Neural cell (in vitro differentiated cells): ENCODE measurements around the gene CLCN3. TPM values are rescaled to one million over a fixed set of nuclear protein-coding genes. Genes with fewer than 3 reads are reported as not detected.
A peak's percentile ranks its signal among the peaks of the same experiment; 100 is the strongest.

Experiments used
- H2AFZ ChIP-seq: fragments of 200-600, 300-800 bp; sonication (generic), shearing (Covaris generic); 2 replicates; pipeline ENCODE4 v1.6.0; 2014; ENCODE audit warnings: low read depth, mild to moderate bottlenecking, antibody characterized with exemption, low read length, moderate library complexity
- H3F3A ChIP-seq: fragments of 200-600 bp; shearing (Covaris generic); 2 replicates; pipeline ENCODE4 v1.6.1; 2016; ENCODE audit warnings: mild to moderate bottlenecking, moderate library complexity, mixed read lengths, antibody characterized with exemption, low read length; ENCODE audit not compliant: insufficient read depth, poor library complexity, severe bottlenecking
- H3K27ac ChIP-seq: fragments of 200-600, 300-800 bp; sonication (generic), shearing (Covaris generic); 2 replicates; pipeline ENCODE4 v1.5.1; 2014; ENCODE audit warnings: mild to moderate bottlenecking, low read length, moderate library complexity
- H3K27me3 ChIP-seq: fragments of 300-800, 200-600 bp; sonication (generic), shearing (Covaris generic); 2 replicates; pipeline ENCODE4 v1.6.0; 2014; ENCODE audit warnings: mild to moderate bottlenecking, low read depth, low read length, moderate library complexity; ENCODE audit not compliant: insufficient read depth
- H3K36me3 ChIP-seq: fragments of 300-800, 200-600 bp; sonication (generic), shearing (Covaris generic); 2 replicates; pipeline ENCODE4 v1.5.1; 2014; ENCODE audit warnings: mild to moderate bottlenecking, antibody characterized with exemption, low read length, moderate library complexity; ENCODE audit not compliant: insufficient read depth
- H3K4me2 ChIP-seq: fragments of 300-800, 200-600 bp; sonication (generic), shearing (Covaris generic); 2 replicates; pipeline ENCODE4 v1.6.0; 2014; ENCODE audit warnings: mild to moderate bottlenecking, low read length
- H3K4me3 ChIP-seq: fragments of 300-800, 200-600 bp; sonication (generic), shearing (Covaris generic); 2 replicates; pipeline ENCODE4 v1.5.1; 2014; ENCODE audit warnings: mild to moderate bottlenecking, low read length, moderate library complexity
- H3K79me2 ChIP-seq: fragments of 200-600 bp; shearing (Covaris generic); replicated peaks from 2 replicates; pipeline ENCODE4 v1.6.0; 2014; ENCODE audit warnings: mild to moderate bottlenecking, low read length, moderate library complexity; ENCODE audit not compliant: insufficient read depth
- H3K9ac ChIP-seq: fragments of 300-800, 200-600 bp; sonication (generic), shearing (Covaris generic); 2 replicates; pipeline ENCODE4 v1.6.1; 2016; ENCODE audit warnings: mild to moderate bottlenecking, low read length, mixed read lengths
- H3K9me2 ChIP-seq: fragments of 200-600 bp; shearing (Covaris generic); 2 replicates; pipeline ENCODE4 v1.6.1; 2016; ENCODE audit warnings: mild to moderate bottlenecking, low read length, mixed read lengths; ENCODE audit not compliant: insufficient read depth
- H3K9me3 ChIP-seq: fragments of 200-600, 300-800 bp; sonication (generic), shearing (Covaris generic); 2 replicates; pipeline ENCODE4 v1.6.1; 2016; ENCODE audit warnings: mild to moderate bottlenecking, mixed run types, low read length, moderate library complexity, mixed read lengths
- H4K20me1 ChIP-seq: fragments of 200-600 bp; shearing (Covaris generic); 2 replicates; pipeline ENCODE4 v1.6.1; 2016; ENCODE audit warnings: mild to moderate bottlenecking, mixed run types; ENCODE audit not compliant: insufficient read depth
- CTCF ChIP-seq: fragments of 450-650 bp; IDR thresholded peaks from 2 replicates; pipeline ENCODE4 v1.5.1; 2014; ENCODE audit warnings: antibody characterized with exemption, mild to moderate bottlenecking, moderate library complexity; ENCODE audit not compliant: poor library complexity, severe bottlenecking
- EP300 ChIP-seq: fragments of 450-650 bp; conservative IDR thresholded peaks from 2 replicates; pipeline ENCODE4 v1.6.1; 2014; ENCODE audit warnings: antibody characterized with exemption, mild to moderate bottlenecking, moderate library complexity; ENCODE audit not compliant: poor library complexity, severe bottlenecking
- EZH2 ChIP-seq: fragments of 200-600, 300-800 bp; shearing (Covaris generic), sonication (generic); IDR thresholded peaks from 2 replicates; pipeline ENCODE4 v1.6.1; 2014; ENCODE audit warnings: antibody characterized with exemption, low read length, borderline replicate concordance, mild to moderate bottlenecking; ENCODE audit not compliant: insufficient read depth, poor library complexity, severe bottlenecking
- MXI1 ChIP-seq: fragments of 450-650 bp; conservative IDR thresholded peaks from 2 replicates; pipeline ENCODE4 v1.6.1; 2014; ENCODE audit warnings: antibody characterized with exemption, mild to moderate bottlenecking; ENCODE audit not compliant: poor library complexity, severe bottlenecking
- POLR2AphosphoS5 ChIP-seq: IDR thresholded peaks from 2 replicates; pipeline ENCODE4 v1.6.1; 2012
- RAD21 ChIP-seq: fragments of 450-650 bp; conservative IDR thresholded peaks from 2 replicates; pipeline ENCODE4 v1.6.1; 2014; ENCODE audit warnings: antibody characterized with exemption, mild to moderate bottlenecking, moderate library complexity
- REST ChIP-seq: IDR thresholded peaks from 2 replicates; pipeline ENCODE4 v1.6.1; 2012; ENCODE audit warnings: borderline replicate concordance
- SMC3 ChIP-seq: fragments of 450-650 bp; conservative IDR thresholded peaks from 2 replicates; pipeline ENCODE4 v1.6.1; 2014; ENCODE audit warnings: antibody characterized with exemption, mild to moderate bottlenecking, moderate library complexity; ENCODE audit not compliant: poor library complexity
- TAF1 ChIP-seq: IDR thresholded peaks from 2 replicates; pipeline ENCODE4 v1.6.1; 2012; ENCODE audit warnings: low read depth
- polyA plus RNA-seq: library from polyadenylated mRNA; depleted of rRNA; stranded (reverse); fragments of >200 nt; gene quantifications from 2 replicates; pipeline ENCODE4 v1.2.3, GENCODE V29; 2014

Gene CLCN3
- polyA plus RNA-seq, 1 donor from 2014 or later: 68.3 TPM

- Histone ChIP-seq H3K9me3 (no peaks in the 10 kb centered on the region), H3K4me3 (peak overlapping the region; percentile 66), H2AFZ (no peak overlapping the region), H3F3A (no peaks in the 10 kb centered on the region), H3K9me2 (no peaks in the 10 kb centered on the region), H3K4me2 (peak overlapping the region; percentile 74), H4K20me1 (no peaks in the 10 kb centered on the region), H3K27ac (peak overlapping the region; percentile 96), H3K79me2 (peaks cover 42% of the 10 kb centered on the region), H3K27me3 (no peaks in the 10 kb centered on the region), H3K36me3 (no peaks in the 10 kb centered on the region), H3K9ac (peak overlapping the region; percentile 82)
- TF ChIP-seq MXI1 (no peak), RAD21 (no peak), TAF1 (no peak), EZH2 (no peak), SMC3 (no peak), POLR2AphosphoS5 (no peak), EP300 (no peak), CTCF (no peak), REST (no peak)
These were observed 38.8 kb downstream of the CLCN3 start for GRCh38 chr4:169658975-169659715.

GRCh38 chr4:169659716-169660670 is 39.6 kb downstream of the CLCN3 start:
- Histone ChIP-seq H2AFZ (peak overlapping the region; percentile 49), H4K20me1 (no peaks in the 10 kb centered on the region), H3K79me2 (peaks cover 50% of the 10 kb centered on the region)

More at GRCh38 chr4:169659716-169660670, 39.6 kb downstream of the CLCN3 start:
- Histone ChIP-seq H3K9ac (peak overlapping the region; percentile 82), H3F3A (no peaks in the 10 kb centered on the region), H3K27ac (peak overlapping the region; percentile 96), H3K9me3 (no peaks in the 10 kb centered on the region), H3K4me2 (peak overlapping the region; percentile 74), H3K4me3 (peak overlapping the region; percentile 66), H3K27me3 (no peaks in the 10 kb centered on the region), H3K36me3 (no peaks in the 10 kb centered on the region), H3K9me2 (no peaks in the 10 kb centered on the region)
- TF ChIP-seq POLR2AphosphoS5: peak; percentile 93
- TF ChIP-seq REST: peak; percentile 95
- TF ChIP-seq TAF1: peak; percentile 93
- peak; percentile 77 for TF ChIP-seq MXI1
- TF ChIP-seq EZH2: no peak
- TF ChIP-seq RAD21: no peak
- peak; percentile 21 for TF ChIP-seq SMC3
- no peak for TF ChIP-seq CTCF
- peak; percentile 63 for TF ChIP-seq EP300
